Endothelial cell of umbilical vein (primary cell): ENCODE data around the gene TLR1. TPM values are rescaled to one million over a fixed set of nuclear protein-coding genes. Genes with fewer than 3 reads are reported as not detected.
"Not testable (repeated sequence)": the region's sequence is repeated elsewhere in the genome, so short reads cannot be mapped to it uniquely, and the experiment has no call there.

Experiments
- BruUV-seq: library from RNA; stranded (reverse); fragments of 400-500 nt; replicated peaks from 2 replicates; lab custom pipeline; 2021; lab: Mats Ljungman, UMichigan
- CTCF ChIA-PET: fragments of 300-600, 350-600 bp; sonication (Branson Sonifier 250); formaldehyde crosslinking; loops from one replicate; lab custom pipeline; 2021; ENCODE audit warnings: antibody characterized with exemption, inconsistent platforms; lab: Charles Lee
- POLR2A ChIA-PET: fragments of 300-600, 350-600 bp; sonication (Branson Sonifier 250); formaldehyde crosslinking; loops from one replicate; lab custom pipeline; 2021; ENCODE audit warnings: antibody characterized with exemption, inconsistent platforms; lab: Charles Lee
- DNase-seq: peaks from one replicate; pipeline ENCODE4 v3.0.0-alpha.2; 2011; ENCODE audit warnings: low read depth, low spot score
- FAIRE-seq: peaks from 2 replicates; lab custom pipeline; 2011; peaks lifted over from hg19 to GRCh38; lab: Jason Lieb, UNC
- H2AFZ ChIP-seq: 2 replicates; pipeline ENCODE4 v1.6.0; 2012; ENCODE audit warnings: low read depth, low read length, control low read depth, inconsistent platforms
- H3K27ac ChIP-seq: 2 replicates; pipeline ENCODE4 v1.5.1; 2011; ENCODE audit warnings: low read depth, mild to moderate bottlenecking, control low read depth, low read length, moderate library complexity; ENCODE audit not compliant: insufficient read depth
- H3K27me3 ChIP-seq, 2 experiments: 2 replicates each; pipeline versions ENCODE4 v1.6.0 to v1.6.1; 2011; ENCODE audit warnings: low read length in 2 of 2, mixed read lengths in 1 of 2; ENCODE audit not compliant: control insufficient read depth in 2 of 2, insufficient read depth in 2 of 2
- H3K36me3 ChIP-seq, 2 experiments: 2 replicates in 1 of 2; 3 replicates in 1 of 2; pipeline ENCODE4 v1.5.1; 2011; ENCODE audit warnings: low read length in 2 of 2, mild to moderate bottlenecking in 1 of 2, moderate library complexity in 1 of 2; ENCODE audit not compliant: control insufficient read depth in 2 of 2, insufficient read depth in 2 of 2; ENCODE audit errors: extremely low read depth in 1 of 2
- H3K4me1 ChIP-seq: 3 replicates; pipeline ENCODE4 v1.5.1; 2011; ENCODE audit warnings: mild to moderate bottlenecking, low read length; ENCODE audit not compliant: control insufficient read depth, insufficient read depth; ENCODE audit errors: extremely low read depth
- H3K4me2 ChIP-seq: 2 replicates; pipeline ENCODE4 v1.6.1; 2011; ENCODE audit warnings: low read length, control low read depth, mixed read lengths; ENCODE audit not compliant: insufficient read depth
- H3K4me3 ChIP-seq, 3 experiments: fragments of 200-600 bp in 1 of 3; sonication (generic), shearing (Covaris generic) in 1 of 3; replicated peaks in 1 of 3; 2 replicates each; pipeline ENCODE4 v1.5.1; 2011 to 2016; ENCODE audit warnings: control low read depth in 3 of 3, low read length in 3 of 3, mild to moderate bottlenecking in 2 of 3, inconsistent platforms in 1 of 3, low read depth in 1 of 3, moderate library complexity in 1 of 3; ENCODE audit not compliant: insufficient read depth in 1 of 3
- H3K79me2 ChIP-seq: 2 replicates; pipeline ENCODE4 v1.6.0; 2012; ENCODE audit warnings: low read length, inconsistent platforms; ENCODE audit not compliant: control insufficient read depth, insufficient read depth
- H3K9ac ChIP-seq: replicated peaks from 2 replicates; pipeline ENCODE3; 2011; ENCODE audit warnings: low read length, control low read depth; ENCODE audit not compliant: insufficient read depth; ENCODE audit errors: extremely low read depth
- H3K9me1 ChIP-seq: replicated peaks from 3 replicates; pipeline ENCODE4 v1.6.0; 2011; ENCODE audit warnings: mild to moderate bottlenecking, low read length; ENCODE audit not compliant: control insufficient read depth, insufficient read depth; ENCODE audit errors: extremely low read depth
- H3K9me3 ChIP-seq: replicated peaks from 2 replicates; pipeline ENCODE4 v1.5.1; 2012; ENCODE audit warnings: low read length, inconsistent platforms; ENCODE audit not compliant: control insufficient read depth, insufficient read depth
- H4K20me1 ChIP-seq: replicated peaks from 2 replicates; pipeline ENCODE3; 2011; ENCODE audit warnings: mild to moderate bottlenecking, low read length; ENCODE audit not compliant: control insufficient read depth, insufficient read depth; ENCODE audit errors: extremely low read depth
- EZH2 ChIP-seq: IDR thresholded peaks from 2 replicates; pipeline ENCODE4 v1.6.1; 2012; ENCODE audit warnings: borderline replicate concordance, low read depth, mild to moderate bottlenecking, moderate library complexity, low read length, inconsistent platforms; ENCODE audit not compliant: severe bottlenecking
- FOS ChIP-seq: IDR thresholded peaks from 2 replicates; pipeline ENCODE4 v1.6.1; 2011; ENCODE audit warnings: mild to moderate bottlenecking, low read length, moderate library complexity, borderline replicate concordance; ENCODE audit not compliant: insufficient read depth
- GATA2 ChIP-seq: IDR thresholded peaks from 2 replicates; pipeline ENCODE4 v1.7.0; 2011; ENCODE audit warnings: low read depth, mild to moderate bottlenecking, moderate library complexity, mixed read lengths, low read length; ENCODE audit not compliant: insufficient read length, insufficient read depth
- JUN ChIP-seq: IDR thresholded peaks from 2 replicates; pipeline ENCODE4 v1.6.1; 2011; ENCODE audit warnings: borderline replicate concordance, low read depth; ENCODE audit not compliant: insufficient read length, insufficient read depth
- MYC ChIP-seq: IDR thresholded peaks from one replicate; pipeline ENCODE4 v1.6.1; 2011; ENCODE audit warnings: mild to moderate bottlenecking, low read depth, low read length
- POLR2A ChIP-seq: IDR thresholded peaks from 2 replicates; pipeline ENCODE4 v1.6.1; 2012; ENCODE audit warnings: low read depth, mild to moderate bottlenecking, control low read depth, low read length
- POLR2AphosphoS5 ChIP-seq: IDR thresholded peaks from 2 replicates; pipeline ENCODE4 v1.6.1; 2012; ENCODE audit warnings: low read depth, mild to moderate bottlenecking, control low read depth, low read length, moderate library complexity; ENCODE audit not compliant: insufficient read depth
- dilution Hi-C: fragments of 300-500 bp; cut with MboI; formaldehyde crosslinking; loops from one replicate; pipeline ENCODE4 v1.15.0; 2019; ENCODE audit warnings: low sequenced_read_pairs; ENCODE audit not compliant: extremely low pct_ligation_motif_present
- intact Hi-C: fragments of 100-400 bp; cut with micrococcal nuclease; formaldehyde crosslinking; loops from one replicate; pipeline ENCODE4 v1.10.0; 2022
- polyA plus RNA-seq, 4 experiments: library from polyadenylated mRNA; depleted of rRNA in 3 of 4; stranded (reverse) in 3 of 4; unstranded in 1 of 4; fragments of >200 nt; gene quantifications; 2 replicates each; pipeline versions ENCODE4 v1.2.1 to v1.2.3, GENCODE V29; 2011 to 2012; ENCODE audit warnings: missing spikeins in 1 of 4
- total RNA-seq: library from RNA; stranded (reverse); gene quantifications from 2 replicates; pipeline ENCODE4 v1.2.3, GENCODE V29; 2021
- TF ChIP-seq, protein P1 (sequence below): IDR thresholded peaks from 2 replicates; pipeline ENCODE4 v1.6.1; 2011; ENCODE audit not compliant: insufficient read depth, insufficient read length
- TF ChIP-seq, protein P2 (sequence below), 2 donors: IDR thresholded peaks; 1 replicate in 1 of 2; 2 replicates in 1 of 2; pipeline ENCODE4 v1.5.1; 2011; ENCODE audit warnings: low read length in 2 of 2, mild to moderate bottlenecking in 2 of 2, moderate library complexity in 2 of 2, control low read depth in 1 of 2, inconsistent platforms in 1 of 2, low read depth in 1 of 2; ENCODE audit not compliant: insufficient read depth in 1 of 2; ENCODE audit errors: extremely low read depth in 1 of 2

The TLR1 gene
- total and polyA plus RNA-seq, 2 donors (not counting 3 experiments of a cell fraction or from before 2014, with no cell fraction given) = 0.81 to 2.7 TPM

DNA sequence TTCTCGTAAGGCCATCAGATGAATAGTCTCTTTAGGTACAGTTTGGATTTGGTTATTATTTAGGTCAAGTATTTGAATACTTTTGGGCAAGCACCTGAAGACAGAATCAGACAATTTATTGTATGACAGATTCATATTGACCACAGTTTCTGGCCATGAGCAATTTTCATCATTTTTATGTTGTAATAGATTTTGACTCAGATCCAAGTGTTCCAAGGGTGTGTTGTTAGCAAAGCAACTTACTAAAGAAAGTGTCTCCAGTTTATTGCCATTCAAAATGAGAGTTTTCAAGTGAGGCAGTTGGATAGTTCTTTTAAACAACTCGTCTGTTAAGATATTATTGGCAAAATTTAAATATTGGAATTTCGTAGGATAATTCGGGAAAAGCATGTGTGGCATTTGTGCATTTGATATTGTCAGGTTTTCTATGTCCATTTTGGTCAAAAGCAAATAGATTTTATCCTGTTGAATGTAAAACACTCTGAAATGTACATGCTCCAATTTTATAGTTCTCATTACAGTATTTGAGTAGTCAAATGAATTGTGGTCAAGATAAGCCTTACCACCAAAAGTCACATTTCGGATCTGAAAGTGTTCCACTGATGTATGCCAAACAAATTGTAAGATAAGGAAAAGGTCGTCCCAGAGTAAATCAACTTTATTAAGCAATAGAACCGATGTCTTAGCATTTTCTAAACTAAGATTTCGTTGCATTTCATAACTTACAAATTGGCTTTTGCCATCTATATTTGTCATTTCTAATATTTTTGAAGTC is 30.2 kb downstream of the TLR1 start:
- CTCF ChIA-PET = interaction anchor here (6.3 kb wide), 1 partner anchor 7 kb away, joined by 56 read pairs; the partner anchor contains the start of gene TLR10

DNA sequence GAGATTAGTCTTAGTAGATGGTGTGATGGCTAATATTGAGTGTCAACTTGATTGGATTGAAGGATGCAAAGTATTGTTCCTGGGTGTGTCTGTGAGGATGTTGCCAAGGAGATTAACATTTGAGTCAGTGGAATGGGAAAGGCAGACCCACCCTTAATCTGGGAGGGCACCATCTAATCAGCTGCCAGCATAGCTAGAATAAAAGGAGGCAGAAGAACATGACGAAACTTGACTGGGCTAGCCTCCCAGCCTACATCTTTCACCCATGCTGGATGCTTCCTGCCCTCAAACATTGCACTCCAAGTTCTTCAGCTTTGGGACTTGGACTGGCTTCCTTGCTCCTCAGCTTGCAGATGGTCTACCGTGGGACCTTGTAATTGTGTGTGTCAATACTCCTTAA is 34.3 kb downstream of the TLR1 start:
- H3K4me1 ChIP-seq, FAIRE-seq, H3K9ac ChIP-seq, H3K36me3 ChIP-seq, H3K27ac ChIP-seq, dilution Hi-C loops, H4K20me1 ChIP-seq, intact Hi-C loops, POLR2A ChIA-PET, DNase-seq, BruUV-seq, H3K9me1 ChIP-seq, H3K4me2 ChIP-seq, H3K9me3 ChIP-seq, H3K79me2 ChIP-seq, H2AFZ ChIP-seq, H3K4me3 ChIP-seq: not testable (repeated sequence)
- peaks cover 10 to 23% of the 10 kb centered on the region in 2 experiments for H3K27me3 ChIP-seq
- CTCF ChIA-PET = interaction anchor here (1.2 to 6.3 kb wide), 4 partner anchors 10 to 85 kb away, joined by 3 to 56 read pairs (median 22); partner anchors contain the start of gene TLR10

More for the DNA sequence above, 30.2 kb downstream of the TLR1 start:
- Histone ChIP-seq H3K9me3 (no peaks in the 10 kb centered on the region), H3K27me3 (peaks cover 12 to 19% of the 10 kb centered on the region in 2 experiments), H3K4me1 (no peaks in the 10 kb centered on the region), H3K4me3 (no peak overlapping the region), H3K9ac (no peak overlapping the region), H3K4me2 (no peak overlapping the region), H3K36me3 (no peaks in the 10 kb centered on the region), H4K20me1 (no peaks in the 10 kb centered on the region), H3K27ac (no peak overlapping the region), H2AFZ (no peak overlapping the region), H3K9me1 (no peaks in the 10 kb centered on the region), H3K79me2 (no peaks in the 10 kb centered on the region)
- DNase-seq = no peak
- dilution Hi-C loops (no loop called here), intact Hi-C loops (no loop called here)
- TF ChIP-seq POLR2AphosphoS5 = no peak
- TF ChIP-seq GATA2 = no peak
- no peak for TF ChIP-seq EZH2
- TF ChIP-seq, protein P1, sequence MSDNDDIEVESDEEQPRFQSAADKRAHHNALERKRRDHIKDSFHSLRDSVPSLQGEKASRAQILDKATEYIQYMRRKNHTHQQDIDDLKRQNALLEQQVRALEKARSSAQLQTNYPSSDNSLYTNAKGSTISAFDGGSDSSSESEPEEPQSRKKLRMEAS = no peak
- no peak for TF ChIP-seq POLR2A
- no peak for TF ChIP-seq FOS
- TF ChIP-seq JUN = no peak
- TF ChIP-seq MYC = no peak
- TF ChIP-seq, protein P2, sequence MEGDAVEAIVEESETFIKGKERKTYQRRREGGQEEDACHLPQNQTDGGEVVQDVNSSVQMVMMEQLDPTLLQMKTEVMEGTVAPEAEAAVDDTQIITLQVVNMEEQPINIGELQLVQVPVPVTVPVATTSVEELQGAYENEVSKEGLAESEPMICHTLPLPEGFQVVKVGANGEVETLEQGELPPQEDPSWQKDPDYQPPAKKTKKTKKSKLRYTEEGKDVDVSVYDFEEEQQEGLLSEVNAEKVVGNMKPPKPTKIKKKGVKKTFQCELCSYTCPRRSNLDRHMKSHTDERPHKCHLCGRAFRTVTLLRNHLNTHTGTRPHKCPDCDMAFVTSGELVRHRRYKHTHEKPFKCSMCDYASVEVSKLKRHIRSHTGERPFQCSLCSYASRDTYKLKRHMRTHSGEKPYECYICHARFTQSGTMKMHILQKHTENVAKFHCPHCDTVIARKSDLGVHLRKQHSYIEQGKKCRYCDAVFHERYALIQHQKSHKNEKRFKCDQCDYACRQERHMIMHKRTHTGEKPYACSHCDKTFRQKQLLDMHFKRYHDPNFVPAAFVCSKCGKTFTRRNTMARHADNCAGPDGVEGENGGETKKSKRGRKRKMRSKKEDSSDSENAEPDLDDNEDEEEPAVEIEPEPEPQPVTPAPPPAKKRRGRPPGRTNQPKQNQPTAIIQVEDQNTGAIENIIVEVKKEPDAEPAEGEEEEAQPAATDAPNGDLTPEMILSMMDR (IDR thresholded peaks at IDR 0.05; ENCODE audit: extremely low read depth in 1 of 2, insufficient read depth in 1 of 2, low read depth in 1 of 2, low read length in 2 of 2) = no peak
- FAIRE-seq = no peak
- POLR2A ChIA-PET = no interaction called here
- no TSS peak for BruUV-seq
